T-helper 1 cell (primary cell): ENCODE measurements around the gene CYP27C1.
A peak's percentile ranks its signal among the peaks of the same experiment; 100 is the strongest.
"Not testable (repeated sequence)": the region's sequence is repeated elsewhere in the genome, so short reads cannot be mapped to it uniquely, and the experiment has no call there.

Experiments
- DNase-seq, 5 donors: peaks; one replicate each; pipeline ENCODE4 v3.0.0-alpha.2; 2012 to 2020
- total RNA-seq, 4 donors: gene quantifications; one replicate each; lab custom pipeline; 2026; lab: John Stamatoyannopoulos, UW

The CYP27C1 gene
- total RNA-seq: 0 reads per million in 4 donors

GRCh38 chr2:127220102-127220767, at the start of gene CYP27C1:
CYP27C1 (minus strand) TSS chr2:127220299; CDS start chr2:127220270, 29 bp downstream.
- DNase-seq: no peak

GRCh38 chr2:127261804-127262406, 41.8 kb upstream of the CYP27C1 start:
- DNase-seq: no peak

- no peak for DNase-seq
These were observed 39.3 kb upstream of the CYP27C1 start for GRCh38 chr2:127259355-127259754.

GRCh38 chr2:127256866-127257265, 36.8 kb upstream of the CYP27C1 start:
- DNase-seq: no peak

GRCh38 chr2:127256381-127256780, 36.3 kb upstream of the CYP27C1 start:
- DNase-seq: no peak

GRCh38 chr2:127255721-127256120, 35.6 kb upstream of the CYP27C1 start:
- no peak for DNase-seq

- no peak for DNase-seq
These were observed 35.0 kb upstream of the CYP27C1 start for GRCh38 chr2:127255146-127255545.

GRCh38 chr2:127254386-127254981, 34.4 kb upstream of the CYP27C1 start:
- no peak for DNase-seq

- not testable (repeated sequence) for DNase-seq
These were observed 21.1 kb upstream of the CYP27C1 start for GRCh38 chr2:127241184-127241583.

- no peak for DNase-seq
These were observed 19.3 kb upstream of the CYP27C1 start for GRCh38 chr2:127239395-127239794.

GRCh38 chr2:127237768-127238167, 17.7 kb upstream of the CYP27C1 start:
- not testable (repeated sequence) for DNase-seq

- DNase-seq: no peak
These were observed 15.1 kb upstream of the CYP27C1 start for GRCh38 chr2:127235082-127235702.

- no peak for DNase-seq
These were observed 13.6 kb upstream of the CYP27C1 start for GRCh38 chr2:127233710-127234109.

GRCh38 chr2:127231130-127231865, 11.2 kb upstream of the CYP27C1 start:
- no peak for DNase-seq

GRCh38 chr2:127229555-127229954, 9.5 kb upstream of the CYP27C1 start:
- no peak for DNase-seq

- DNase-seq: no peak
These were observed 8.0 kb upstream of the CYP27C1 start for GRCh38 chr2:127228102-127228501.

GRCh38 chr2:127227264-127227660, 7.2 kb upstream of the CYP27C1 start:
- DNase-seq: not testable (repeated sequence)

GRCh38 chr2:127226520-127227263, 6.6 kb upstream of the CYP27C1 start:
- peak in 1 of 5 donors; percentile 65 for DNase-seq

GRCh38 chr2:127226132-127226519, 6.0 kb upstream of the CYP27C1 start:
- no peak for DNase-seq

GRCh38 chr2:127225186-127225960, 5.3 kb upstream of the CYP27C1 start:
- no peak for DNase-seq

GRCh38 chr2:127224135-127224534, 4.0 kb upstream of the CYP27C1 start:
- DNase-seq: not testable (repeated sequence)
